ENCODE measurements around the gene INPP1.

GRCh38 chr2:190378880-190379237 lies 35.5 kb downstream of the INPP1 start:
- no peak for TF ChIP-seq CTCF (conservative IDR thresholded peaks at IDR 0.05; ENCODE audit: low read length)
- TF ChIP-seq EZH2phosphoT487 (IDR thresholded peaks at IDR 0.05; ENCODE audit: borderline replicate concordance, low read depth, low read length): no peak

Measured in OCI-LY7 (cell line).